Measurements from ENCODE around the gene MPL. TPM values are rescaled to one million over a fixed set of nuclear protein-coding genes. Genes with fewer than 3 reads are reported as not detected.

MPL gene
- total RNA-seq, 1 experiment from 2014 or later, result not detected

DNA sequence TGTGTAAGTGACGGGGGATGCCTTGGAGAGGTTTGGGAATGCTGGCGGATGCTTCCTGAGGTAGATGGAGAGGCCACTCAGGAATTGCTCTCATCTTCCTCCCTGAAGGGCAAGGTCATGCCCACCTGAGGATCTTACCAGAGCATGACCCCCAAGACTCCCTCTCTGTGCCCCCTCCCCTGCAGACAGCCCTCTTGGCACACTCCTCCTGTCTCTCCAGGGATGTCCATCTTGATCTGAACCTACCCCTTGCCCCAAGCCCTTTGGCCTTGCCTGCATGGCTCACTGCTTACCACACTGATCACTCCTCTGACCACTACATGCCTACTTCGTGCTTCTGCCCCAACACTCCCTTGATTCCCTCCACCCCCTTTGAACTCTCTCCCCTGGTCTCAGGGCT is 17.9 kb upstream of the MPL start (continued):
- TF ChIP-seq, protein P1, sequence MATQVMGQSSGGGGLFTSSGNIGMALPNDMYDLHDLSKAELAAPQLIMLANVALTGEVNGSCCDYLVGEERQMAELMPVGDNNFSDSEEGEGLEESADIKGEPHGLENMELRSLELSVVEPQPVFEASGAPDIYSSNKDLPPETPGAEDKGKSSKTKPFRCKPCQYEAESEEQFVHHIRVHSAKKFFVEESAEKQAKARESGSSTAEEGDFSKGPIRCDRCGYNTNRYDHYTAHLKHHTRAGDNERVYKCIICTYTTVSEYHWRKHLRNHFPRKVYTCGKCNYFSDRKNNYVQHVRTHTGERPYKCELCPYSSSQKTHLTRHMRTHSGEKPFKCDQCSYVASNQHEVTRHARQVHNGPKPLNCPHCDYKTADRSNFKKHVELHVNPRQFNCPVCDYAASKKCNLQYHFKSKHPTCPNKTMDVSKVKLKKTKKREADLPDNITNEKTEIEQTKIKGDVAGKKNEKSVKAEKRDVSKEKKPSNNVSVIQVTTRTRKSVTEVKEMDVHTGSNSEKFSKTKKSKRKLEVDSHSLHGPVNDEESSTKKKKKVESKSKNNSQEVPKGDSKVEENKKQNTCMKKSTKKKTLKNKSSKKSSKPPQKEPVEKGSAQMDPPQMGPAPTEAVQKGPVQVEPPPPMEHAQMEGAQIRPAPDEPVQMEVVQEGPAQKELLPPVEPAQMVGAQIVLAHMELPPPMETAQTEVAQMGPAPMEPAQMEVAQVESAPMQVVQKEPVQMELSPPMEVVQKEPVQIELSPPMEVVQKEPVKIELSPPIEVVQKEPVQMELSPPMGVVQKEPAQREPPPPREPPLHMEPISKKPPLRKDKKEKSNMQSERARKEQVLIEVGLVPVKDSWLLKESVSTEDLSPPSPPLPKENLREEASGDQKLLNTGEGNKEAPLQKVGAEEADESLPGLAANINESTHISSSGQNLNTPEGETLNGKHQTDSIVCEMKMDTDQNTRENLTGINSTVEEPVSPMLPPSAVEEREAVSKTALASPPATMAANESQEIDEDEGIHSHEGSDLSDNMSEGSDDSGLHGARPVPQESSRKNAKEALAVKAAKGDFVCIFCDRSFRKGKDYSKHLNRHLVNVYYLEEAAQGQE (IDR thresholded peaks at IDR 0.05; ENCODE audit: low read depth), result no peak

- ATAC-seq, result peak; percentile 75
Measured at GRCh38 chr1:43321331-43321891, 16.2 kb upstream of the MPL start.

More at GRCh38 chr1:43321331-43321891, 16.2 kb upstream of the MPL start:
- Histone ChIP-seq H3K9me3 (ENCODE audit: control insufficient read depth in 1 of 2, insufficient read depth in 1 of 2, low read depth in 1 of 2, low read length in 2 of 2) (peaks cover 0 to 3% of the 10 kb centered on the region in 2 experiments; a peak in 2 of 4 replicates), H3K9me2 (ENCODE audit: insufficient read depth) (no peaks in the 10 kb centered on the region), H4K20me1 (ENCODE audit: insufficient read depth) (no peaks in the 10 kb centered on the region), H3K9ac (ENCODE audit: low read length) (no peak overlapping the region), H3K4me2 (ENCODE audit: low read length) (peak overlapping the region; percentile 44), H3K4me1 (ENCODE audit: control insufficient read depth in 1 of 2, insufficient read depth in 2 of 2, low read length in 2 of 2) (peaks cover 0 to 27% of the 10 kb centered on the region in 2 experiments; a peak in 2 of 4 replicates), H3K27me3 (ENCODE audit: insufficient read depth, low read length) (no peaks in the 10 kb centered on the region), H3K36me3 (ENCODE audit: control insufficient read depth in 1 of 2, insufficient read depth in 2 of 2, low read length in 2 of 2) (no peaks in the 10 kb centered on the region), H3K4me3 (replicated peaks in 1 of 2; ENCODE audit: low read depth in 1 of 2, low read length in 2 of 2) (no peak overlapping the region), H3K79me2 (ENCODE audit: insufficient read depth, low read length) (no peaks in the 10 kb centered on the region), H2AFZ (ENCODE audit: low read depth, low read length, poor library complexity, severe bottlenecking) (no peak overlapping the region), H3K27ac (ENCODE audit: low read depth, low read length) (no peak overlapping the region)
- no TSS peak for BruUV-seq (replicated peaks)
- RAD21 ChIA-PET (ENCODE audit: low non-redundant PET in 1 of 2, low total read pairs in 2 of 2, uncharacterized antibody in 2 of 2, unreplicated experiment in 2 of 2), result no interaction called here
- TF ChIP-seq, protein P2, sequence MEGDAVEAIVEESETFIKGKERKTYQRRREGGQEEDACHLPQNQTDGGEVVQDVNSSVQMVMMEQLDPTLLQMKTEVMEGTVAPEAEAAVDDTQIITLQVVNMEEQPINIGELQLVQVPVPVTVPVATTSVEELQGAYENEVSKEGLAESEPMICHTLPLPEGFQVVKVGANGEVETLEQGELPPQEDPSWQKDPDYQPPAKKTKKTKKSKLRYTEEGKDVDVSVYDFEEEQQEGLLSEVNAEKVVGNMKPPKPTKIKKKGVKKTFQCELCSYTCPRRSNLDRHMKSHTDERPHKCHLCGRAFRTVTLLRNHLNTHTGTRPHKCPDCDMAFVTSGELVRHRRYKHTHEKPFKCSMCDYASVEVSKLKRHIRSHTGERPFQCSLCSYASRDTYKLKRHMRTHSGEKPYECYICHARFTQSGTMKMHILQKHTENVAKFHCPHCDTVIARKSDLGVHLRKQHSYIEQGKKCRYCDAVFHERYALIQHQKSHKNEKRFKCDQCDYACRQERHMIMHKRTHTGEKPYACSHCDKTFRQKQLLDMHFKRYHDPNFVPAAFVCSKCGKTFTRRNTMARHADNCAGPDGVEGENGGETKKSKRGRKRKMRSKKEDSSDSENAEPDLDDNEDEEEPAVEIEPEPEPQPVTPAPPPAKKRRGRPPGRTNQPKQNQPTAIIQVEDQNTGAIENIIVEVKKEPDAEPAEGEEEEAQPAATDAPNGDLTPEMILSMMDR (IDR thresholded peaks at IDR 0.05 in 2 of 3, conservative IDR thresholded peaks at IDR 0.05 in 1 of 3; ENCODE audit: borderline replicate concordance in 1 of 3, insufficient read depth in 1 of 3, low read depth in 2 of 3, low read length in 2 of 3), result no peak
- TF ChIP-seq, protein P3, sequence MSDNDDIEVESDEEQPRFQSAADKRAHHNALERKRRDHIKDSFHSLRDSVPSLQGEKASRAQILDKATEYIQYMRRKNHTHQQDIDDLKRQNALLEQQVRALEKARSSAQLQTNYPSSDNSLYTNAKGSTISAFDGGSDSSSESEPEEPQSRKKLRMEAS (IDR thresholded peaks at IDR 0.05), result peak; percentile 53; the same call in 1 of the 2 replicates
- CTCF ChIA-PET, result no interaction called here
- intact Hi-C loops (cut with micrococcal nuclease), result no loop called here
- POLR2A ChIA-PET, result interaction anchor here (0.6 kb wide), 1 partner anchor 46 kb away, joined by 4 read pairs; no protein-coding TSS in a partner anchor
- DNase-seq (ENCODE audit: low read depth, low spot score), result no peak
